HUES64 (cell line): ENCODE data around the gene DCX.

Experiments
- H3K27ac ChIP-seq: 2 replicates; pipeline ENCODE4 v1.7.0; 2013; ENCODE audit warnings: low read depth, low read length, inconsistent platforms
- H3K27me3 ChIP-seq: 2 replicates; pipeline ENCODE4 v1.6.1; 2013; ENCODE audit warnings: mild to moderate bottlenecking, low read length; ENCODE audit not compliant: insufficient read depth
- H3K36me3 ChIP-seq: 2 replicates; pipeline ENCODE4 v1.6.1; 2013; ENCODE audit warnings: mild to moderate bottlenecking, low read length; ENCODE audit not compliant: insufficient read depth
- H3K4me1 ChIP-seq: 2 replicates; pipeline ENCODE4 v1.6.1; 2013; ENCODE audit warnings: mild to moderate bottlenecking, low read length, moderate library complexity; ENCODE audit not compliant: insufficient read depth
- H3K4me3 ChIP-seq: 2 replicates; pipeline ENCODE4 v1.5.1; 2013; ENCODE audit warnings: mild to moderate bottlenecking, low read length, moderate library complexity
- H3K9ac ChIP-seq: 2 replicates; pipeline ENCODE4 v1.6.1; 2013; ENCODE audit warnings: mild to moderate bottlenecking, low read depth, low read length
- H3K9me3 ChIP-seq: 2 replicates; pipeline ENCODE4 v1.6.1; 2013; ENCODE audit warnings: low read depth, low read length; ENCODE audit not compliant: insufficient read depth
- WGBS: fragments of 150-250, 120-280 bp; methylation state at CpG from one replicate; pipeline ENCODE4 v1.1.7; 2013; ENCODE audit warnings: missing lambda C conversion rate; 5-methylcytosine and 5-hydroxymethylcytosine counted together

The DCX gene

DNA sequence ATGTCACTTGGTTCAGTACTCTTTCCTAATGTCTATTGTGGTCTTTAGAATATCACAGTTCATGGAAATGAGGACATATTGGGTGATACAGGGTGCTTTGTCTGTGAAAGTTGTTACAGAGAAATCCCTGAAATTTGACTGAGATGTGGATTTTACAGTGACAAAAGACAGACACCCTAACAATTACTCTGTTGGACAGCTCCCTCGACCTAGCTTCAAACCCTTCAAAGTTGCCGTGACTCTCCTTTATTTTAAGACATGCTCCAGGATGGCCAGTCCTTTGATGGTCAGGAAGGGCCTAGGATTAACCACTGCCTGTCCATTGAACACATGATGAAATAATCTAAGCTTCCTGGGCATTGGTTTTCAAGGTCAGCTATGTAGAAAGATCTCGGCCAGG is 4.0 kb downstream of the DCX start:
- Histone ChIP-seq H3K27me3 (no peaks in the 10 kb centered on the region), H3K4me3 (no peak overlapping the region)
- 59% methylated on average over 3 of the region's 3 CpGs for WGBS

DNA sequence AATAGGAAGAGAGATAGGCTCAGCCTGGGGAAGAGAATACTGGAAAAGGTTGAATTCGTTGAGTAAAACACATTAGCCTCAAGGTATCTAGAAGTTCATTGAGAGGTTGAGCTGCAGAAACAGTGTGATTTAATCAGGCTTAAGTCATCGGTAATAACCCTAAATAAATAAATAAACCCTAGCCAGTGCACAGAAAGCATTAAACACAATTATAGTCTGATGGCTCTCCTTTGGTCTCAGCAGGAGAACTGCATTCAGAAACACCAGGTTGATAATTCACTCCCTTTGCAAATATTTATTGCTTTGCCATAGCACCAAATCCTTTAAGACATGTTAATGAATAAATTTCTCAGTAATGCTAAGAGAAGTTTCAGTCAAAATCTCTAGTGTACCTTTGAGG is 9.6 kb downstream of the DCX start:
- H3K27me3 ChIP-seq: no peaks in the 10 kb centered on the region
- no peak overlapping the region for H3K9ac ChIP-seq
- H3K4me1 ChIP-seq: no peaks in the 10 kb centered on the region
- no peak overlapping the region for H3K4me3 ChIP-seq
- H3K9me3 ChIP-seq: no peaks in the 10 kb centered on the region
- WGBS: 86% methylated on average over 2 of the region's 2 CpGs
- no peaks in the 10 kb centered on the region for H3K36me3 ChIP-seq
- no peak overlapping the region for H3K27ac ChIP-seq

More for the DNA sequence above, 4.0 kb downstream of the DCX start:
- H3K9me3 ChIP-seq: no peaks in the 10 kb centered on the region
- H3K4me1 ChIP-seq: peaks cover 25% of the 10 kb centered on the region
- H3K36me3 ChIP-seq: no peaks in the 10 kb centered on the region
- no peak overlapping the region for H3K9ac ChIP-seq
- H3K27ac ChIP-seq: no peak overlapping the region

DNA sequence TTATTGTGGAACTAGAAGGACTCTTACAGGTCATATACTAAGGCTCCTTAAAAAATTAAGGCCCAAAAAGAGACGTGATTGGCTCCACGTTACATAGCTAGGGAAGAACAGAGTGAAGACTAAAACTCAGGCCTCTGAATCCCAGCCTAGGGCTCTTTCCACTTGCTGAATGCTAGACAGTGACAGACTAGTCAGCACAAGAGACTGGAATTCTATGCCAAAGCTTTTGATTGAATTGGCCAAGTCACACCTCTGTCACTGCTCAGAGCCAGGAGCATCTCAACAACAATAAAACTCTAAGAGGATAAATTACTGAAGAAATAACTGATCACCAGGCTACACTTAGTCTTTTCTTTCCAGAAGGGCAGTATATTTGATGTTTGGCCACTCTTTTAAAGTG is 16.8 kb downstream of the DCX start:
- H3K36me3 ChIP-seq: no peaks in the 10 kb centered on the region
- no peaks in the 10 kb centered on the region for H3K27me3 ChIP-seq
- no peak overlapping the region for H3K9ac ChIP-seq
- no peaks in the 10 kb centered on the region for H3K9me3 ChIP-seq
- WGBS: 85% methylated on average over 2 of the region's 2 CpGs
- H3K4me1 ChIP-seq: no peaks in the 10 kb centered on the region
- no peak overlapping the region for H3K27ac ChIP-seq
- H3K4me3 ChIP-seq: no peak overlapping the region

DNA sequence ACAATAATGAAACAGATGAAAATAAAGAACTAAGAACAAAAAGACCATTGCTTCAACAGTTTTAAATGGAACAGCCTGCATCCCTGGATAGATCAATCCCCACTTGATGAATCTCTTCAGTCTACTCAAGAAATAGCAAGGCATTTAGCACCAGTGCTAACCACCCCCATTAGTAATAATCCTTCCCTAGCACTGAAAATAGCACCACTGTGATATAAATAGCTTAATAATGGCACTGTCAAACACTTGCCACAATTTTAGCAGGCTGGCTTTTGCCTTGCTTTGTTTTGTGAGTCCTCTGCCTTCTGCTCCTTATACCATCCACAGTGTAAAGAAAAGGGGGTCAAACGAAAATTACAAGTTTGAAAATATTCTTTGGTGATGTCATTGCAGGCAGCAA is 17.4 kb downstream of the DCX start:
- Histone ChIP-seq H3K4me3 (no peak overlapping the region), H3K27me3 (no peaks in the 10 kb centered on the region), H3K9me3 (no peaks in the 10 kb centered on the region), H3K4me1 (no peaks in the 10 kb centered on the region), H3K9ac (no peak overlapping the region), H3K36me3 (no peaks in the 10 kb centered on the region), H3K27ac (no peak overlapping the region)
- WGBS: no CpG with 5 or more reads among the region's 1 CpG

DNA sequence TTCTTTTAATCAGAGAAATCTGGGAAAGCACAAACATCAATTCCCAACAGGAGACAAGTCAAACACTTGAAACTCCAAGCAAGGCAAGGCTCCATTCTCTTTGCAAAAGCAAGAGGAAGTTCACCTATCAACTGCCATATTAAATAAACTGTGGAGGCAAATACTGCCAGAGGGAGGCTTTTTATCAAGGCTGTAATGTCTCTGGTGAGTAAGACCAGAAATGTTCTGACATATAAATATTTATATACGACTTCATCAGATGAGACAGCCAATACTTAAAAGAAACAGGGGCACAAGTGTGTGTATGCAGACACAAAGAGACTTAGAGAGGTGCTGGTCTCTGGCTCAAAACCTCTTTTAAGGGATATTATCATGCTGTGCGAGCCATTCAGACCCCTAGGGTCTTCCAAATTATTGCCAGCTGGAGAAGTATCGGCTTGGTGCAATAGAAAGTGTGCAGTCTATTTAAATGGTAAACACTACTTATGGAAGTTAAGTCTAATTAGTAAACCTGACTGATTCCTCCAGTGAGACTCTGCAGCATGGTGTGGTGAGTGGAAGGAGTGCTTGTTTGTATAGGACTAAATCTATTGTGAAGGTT is 24.4 kb downstream of the DCX start:
- WGBS: 75% methylated on average over 2 of the region's 3 CpGs
- Histone ChIP-seq H3K9me3 (no peaks in the 10 kb centered on the region), H3K36me3 (no peaks in the 10 kb centered on the region), H3K27ac (no peak overlapping the region), H3K9ac (no peak overlapping the region), H3K27me3 (no peaks in the 10 kb centered on the region), H3K4me3 (no peak overlapping the region), H3K4me1 (0 out of 2 replicates have a peak, but pooled peaks cover 8% of the 10 kb centered on the region)

DNA sequence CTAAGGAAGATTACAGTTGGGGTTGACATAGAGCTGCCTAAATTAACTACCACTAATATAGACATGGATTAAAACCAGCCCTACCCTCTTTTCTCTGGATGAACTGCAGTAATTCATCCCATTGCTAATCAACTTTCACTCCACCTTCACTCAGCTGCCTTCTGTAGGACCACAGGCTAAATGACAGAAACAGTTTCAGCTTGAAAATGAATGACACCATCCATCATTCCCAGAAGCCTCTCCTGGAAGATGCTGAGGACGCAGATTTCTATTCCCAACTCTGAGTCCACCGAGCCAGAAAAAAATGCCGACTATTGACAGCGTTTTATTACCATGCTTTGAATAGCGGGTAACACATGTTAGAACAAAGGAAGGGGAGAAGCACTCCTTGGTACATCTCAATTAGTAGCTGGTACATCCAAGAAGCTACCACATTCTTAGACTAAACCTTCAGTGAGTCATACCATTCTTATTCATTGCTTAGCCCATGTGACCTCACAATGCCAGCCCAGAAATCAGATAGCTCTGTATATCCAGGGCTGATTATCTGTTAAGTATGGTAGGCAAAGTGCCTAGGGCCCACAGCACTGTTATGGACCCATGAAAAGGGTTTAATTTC is 25.3 kb downstream of the DCX start:
- Histone ChIP-seq H3K9me3 (no peaks in the 10 kb centered on the region), H3K9ac (no peak overlapping the region), H3K27ac (no peak overlapping the region), H3K4me1 (0 out of 2 replicates have a peak, but pooled peaks cover 8% of the 10 kb centered on the region), H3K4me3 (no peak overlapping the region), H3K27me3 (no peaks in the 10 kb centered on the region), H3K36me3 (no peaks in the 10 kb centered on the region)
- WGBS: 90% methylated on average over 5 of the region's 5 CpGs

DNA sequence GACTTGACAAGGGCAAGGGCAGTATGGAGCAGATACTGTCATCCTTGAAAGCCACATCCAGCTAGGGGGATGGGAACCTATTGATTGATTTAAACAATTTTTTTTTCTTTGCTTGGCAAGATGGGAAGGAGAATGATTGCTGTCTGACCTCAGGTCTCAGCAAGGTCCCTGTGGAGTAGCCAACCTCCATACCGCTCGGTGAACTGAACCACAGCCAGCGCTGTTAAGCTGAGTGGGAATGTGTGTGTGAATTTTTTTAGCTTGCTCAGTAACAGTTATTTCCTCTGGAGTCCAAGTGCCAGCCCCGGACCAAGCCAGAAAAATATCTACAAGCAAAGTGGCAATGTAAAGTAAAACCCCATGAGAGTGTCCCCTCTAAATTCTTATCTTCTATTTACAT is 25.9 kb downstream of the DCX start:
- no peak overlapping the region for H3K27ac ChIP-seq
- H3K9ac ChIP-seq: no peak overlapping the region
- WGBS: 98% methylated on average over 4 of the region's 4 CpGs
- H3K4me1 ChIP-seq: 0 out of 2 replicates have a peak, but pooled peaks cover 8% of the 10 kb centered on the region
- no peaks in the 10 kb centered on the region for H3K36me3 ChIP-seq
- H3K27me3 ChIP-seq: no peaks in the 10 kb centered on the region
- no peak overlapping the region for H3K4me3 ChIP-seq
- no peaks in the 10 kb centered on the region for H3K9me3 ChIP-seq

DNA sequence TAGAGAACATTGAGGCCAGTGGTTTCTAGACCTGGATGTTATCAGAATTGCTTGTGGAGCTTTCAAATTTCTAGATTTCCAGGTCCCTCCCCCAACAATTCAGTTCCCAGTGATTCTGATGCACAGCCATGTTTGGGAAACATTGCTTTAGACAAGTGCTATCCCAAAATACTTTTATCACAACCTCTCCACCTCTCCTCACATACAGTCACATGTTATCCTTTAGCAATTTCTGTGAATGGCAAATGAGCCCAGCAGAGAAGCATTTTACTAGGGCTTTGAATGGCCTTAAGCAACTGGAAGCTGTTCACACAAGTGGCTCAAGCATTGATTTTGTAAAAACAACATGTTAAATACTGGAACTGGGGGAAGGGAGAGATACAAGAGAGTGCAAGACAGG is 29.7 kb downstream of the DCX start:
- H3K4me3 ChIP-seq: no peak overlapping the region
- no peak overlapping the region for H3K27ac ChIP-seq
- H3K4me1 ChIP-seq: peaks cover 3% of the 10 kb centered on the region; the same call in 1 of the 2 replicates
- no peaks in the 10 kb centered on the region for H3K27me3 ChIP-seq
- H3K9me3 ChIP-seq: no peaks in the 10 kb centered on the region
- H3K9ac ChIP-seq: no peak overlapping the region
- H3K36me3 ChIP-seq: no peaks in the 10 kb centered on the region

DNA sequence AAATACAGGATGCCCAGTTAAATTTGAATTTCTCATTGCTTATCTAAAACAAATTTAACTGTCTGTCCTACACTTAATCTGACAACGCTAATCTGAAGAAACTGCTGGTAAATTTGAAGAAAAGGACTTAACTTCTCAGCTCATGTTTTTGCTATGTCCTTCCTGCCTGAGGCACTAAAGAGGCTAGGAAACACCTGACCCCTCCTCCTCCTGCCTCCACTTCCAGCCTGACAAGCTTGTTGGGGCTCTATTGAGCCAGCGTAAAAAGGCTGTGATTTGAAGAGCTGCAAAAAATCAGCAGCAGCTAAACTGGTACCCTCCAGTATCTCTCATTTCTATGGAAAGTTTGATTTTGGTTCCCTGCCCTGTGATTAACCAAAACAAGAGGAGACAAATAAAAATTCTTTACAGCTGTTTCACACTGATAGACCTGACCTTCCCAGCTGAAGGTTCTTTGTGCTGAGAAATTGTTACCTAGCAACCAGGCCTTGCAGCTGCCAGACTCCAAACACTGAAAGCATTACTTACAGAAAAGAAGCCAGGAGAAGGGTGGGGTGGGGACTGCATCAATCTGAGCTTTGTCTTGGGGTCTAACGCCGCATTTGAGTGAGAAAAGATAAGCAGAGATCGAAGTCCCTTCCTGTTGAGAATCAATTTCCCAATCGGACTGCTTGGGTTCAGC is 35.0 kb downstream of the DCX start:
- Histone ChIP-seq H3K9ac (no peak overlapping the region), H3K36me3 (no peaks in the 10 kb centered on the region), H3K27me3 (no peaks in the 10 kb centered on the region), H3K9me3 (no peaks in the 10 kb centered on the region), H3K4me1 (peaks cover 17% of the 10 kb centered on the region), H3K27ac (no peak overlapping the region; the same call in 1 of the 2 replicates), H3K4me3 (no peak overlapping the region)
- 65% methylated on average over 3 of the region's 6 CpGs for WGBS

DNA sequence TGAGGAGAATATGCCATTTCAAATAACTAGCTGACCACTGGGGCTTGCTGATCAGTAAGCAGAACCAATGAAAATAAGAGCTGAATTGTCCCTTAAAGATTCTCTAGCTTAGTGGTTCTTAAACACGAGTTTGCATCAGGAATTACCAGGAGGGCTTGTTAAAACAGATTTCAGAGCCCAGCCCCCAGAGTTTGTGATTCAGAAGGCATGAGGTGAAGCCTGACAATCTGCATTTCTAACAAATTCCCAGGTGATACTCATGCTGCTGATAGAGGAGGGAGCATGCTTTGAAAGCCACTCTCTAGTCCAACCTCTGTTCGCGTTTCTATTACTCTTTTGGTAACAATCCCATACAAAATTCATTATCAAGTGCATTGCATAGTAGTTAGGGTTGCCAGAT is 35.5 kb downstream of the DCX start:
- Histone ChIP-seq H3K27ac (no peak overlapping the region), H3K4me1 (peaks cover 17% of the 10 kb centered on the region), H3K9me3 (no peaks in the 10 kb centered on the region), H3K27me3 (no peaks in the 10 kb centered on the region), H3K36me3 (no peaks in the 10 kb centered on the region), H3K4me3 (no peak overlapping the region), H3K9ac (no peak overlapping the region)
- WGBS: 23% methylated on average over 1 of the region's 3 CpGs

DNA sequence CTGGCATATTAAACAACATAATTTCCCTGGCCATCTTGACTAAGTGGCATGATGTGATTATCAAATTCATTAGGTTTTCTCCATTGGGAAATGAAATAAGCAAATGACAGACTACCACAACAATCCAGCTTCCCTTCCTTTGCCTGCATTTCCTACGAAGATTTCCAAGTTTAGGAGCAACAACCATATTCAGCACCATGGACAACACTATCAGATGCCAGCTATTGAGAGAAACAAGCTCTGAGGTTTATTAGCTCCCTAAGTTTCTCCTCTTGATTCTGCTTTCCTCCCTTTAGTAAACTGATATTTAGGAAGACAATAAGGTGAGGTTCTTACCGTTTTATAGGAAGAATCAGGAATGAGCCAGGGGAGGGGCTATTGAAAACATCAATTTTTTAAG is 36.2 kb downstream of the DCX start:
- Histone ChIP-seq H3K9ac (no peak overlapping the region), H3K4me3 (no peak overlapping the region), H3K27me3 (no peaks in the 10 kb centered on the region), H3K4me1 (peaks cover 17% of the 10 kb centered on the region), H3K27ac (no peak overlapping the region), H3K36me3 (no peaks in the 10 kb centered on the region), H3K9me3 (no peaks in the 10 kb centered on the region)
- WGBS: 29% methylated on average over 2 of the region's 2 CpGs
